Measurements from ENCODE around the gene BAIAP2L2. TPM values are rescaled to one million over a fixed set of nuclear protein-coding genes. Genes with fewer than 3 reads are reported as not detected.

Gene BAIAP2L2
- total RNA-seq, 4 donors from 2014 or later, result 0.50 to 1.7 (median 1.1) TPM

GRCh38 chr22:38097557-38098409 lies 12.7 kb downstream of the BAIAP2L2 start:
- 51 to 68% methylated on average over 29 to 31 of the region's 32 CpGs for WGBS, 2 donors
- TF ChIP-seq CTCF (IDR thresholded peaks at IDR 0.05) (peak in 1 of 6 experiments; percentile 33), POLR2A (IDR thresholded peaks at IDR 0.05) (no peak)

GRCh38 chr22:38097058-38097457 lies 13.4 kb downstream of the BAIAP2L2 start:
- intact Hi-C loops (cut with DNase I), result no loop called here
- Histone ChIP-seq H3K4me1 (no peaks in the 10 kb centered on the region), H3K27me3 (no peaks in the 10 kb centered on the region), H3K36me3 (no peaks in the 10 kb centered on the region), H3K27ac (no peak overlapping the region), H3K4me3 (replicated peaks in 1 of 3) (no peak overlapping the region), H3K9me3 (no peaks in the 10 kb centered on the region)
- no peak for TF ChIP-seq POLR2A (IDR thresholded peaks at IDR 0.05)
- no peak for TF ChIP-seq CTCF (IDR thresholded peaks at IDR 0.05)
- no peak for DNase-seq
- WGBS, 2 donors, result 76 to 83% methylated on average over 7 to 15 of the region's 15 CpGs

More at GRCh38 chr22:38097557-38098409, 12.7 kb downstream of the BAIAP2L2 start:
- Histone ChIP-seq H3K27ac (no peak overlapping the region), H3K36me3 (no peaks in the 10 kb centered on the region), H3K9me3 (no peaks in the 10 kb centered on the region), H3K27me3 (no peaks in the 10 kb centered on the region), H3K4me1 (no peaks in the 10 kb centered on the region), H3K4me3 (replicated peaks in 1 of 3) (no peak overlapping the region)
- intact Hi-C loops (cut with DNase I), result no loop called here
- no peak for DNase-seq

GRCh38 chr22:38089474-38089851 lies 21.0 kb downstream of the BAIAP2L2 start:
- intact Hi-C loops (cut with DNase I), result no loop called here
- DNase-seq, result no peak
- TF ChIP-seq CTCF (IDR thresholded peaks at IDR 0.05) (no peak), POLR2A (IDR thresholded peaks at IDR 0.05) (no peak)
- Histone ChIP-seq H3K27ac (no peak overlapping the region), H3K9me3 (no peaks in the 10 kb centered on the region), H3K36me3 (no peaks in the 10 kb centered on the region), H3K27me3 (no peaks in the 10 kb centered on the region), H3K4me1 (peaks cover 0 to 13% of the 10 kb centered on the region in 2 donors), H3K4me3 (replicated peaks in 1 of 3) (no peak overlapping the region)
- WGBS, 2 donors, result 50 to 70% methylated on average over 2 to 6 of the region's 34 CpGs

- WGBS, 2 donors, result 15 to 67% methylated on average over 6 to 8 of the region's 85 CpGs
- Histone ChIP-seq H3K9me3 (no peaks in the 10 kb centered on the region), H3K27ac (no peak overlapping the region), H3K36me3 (no peaks in the 10 kb centered on the region), H3K27me3 (no peaks in the 10 kb centered on the region), H3K4me1 (peaks cover 0 to 13% of the 10 kb centered on the region in 2 donors), H3K4me3 (replicated peaks in 1 of 3) (no peak overlapping the region)
- intact Hi-C loops (cut with DNase I), result no loop called here
- no peak for DNase-seq
- TF ChIP-seq POLR2A (IDR thresholded peaks at IDR 0.05), result no peak
- no peak for TF ChIP-seq CTCF (IDR thresholded peaks at IDR 0.05)
These were observed 21.6 kb downstream of the BAIAP2L2 start for GRCh38 chr22:38088629-38089473.
